ENCODE results near the gene CD164L2. TPM values are rescaled to one million over a fixed set of nuclear protein-coding genes. Genes with fewer than 3 reads are reported as not detected.

The CD164L2 gene
- total RNA-seq, 1 donor from 2014 or later = 0.41 TPM

GRCh38 chr1:27342778-27343638, 40.1 kb downstream of the CD164L2 start:
- no peaks in the 10 kb centered on the region for H3K9me3 Mint-ChIP-seq
- peaks cover 4% of the 10 kb centered on the region for H3K36me3 Mint-ChIP-seq
- H3K4me1 Mint-ChIP-seq (ENCODE audit: unreplicated experiment) = peaks cover 32% of the 10 kb centered on the region
- H3K27me3 Mint-ChIP-seq = no peaks in the 10 kb centered on the region
- H3K27ac Mint-ChIP-seq = peak overlapping the region; percentile 89
- no peak for DNase-seq (ENCODE audit: extremely low spot score, unreplicated experiment)
- TF ChIP-seq, protein P1, sequence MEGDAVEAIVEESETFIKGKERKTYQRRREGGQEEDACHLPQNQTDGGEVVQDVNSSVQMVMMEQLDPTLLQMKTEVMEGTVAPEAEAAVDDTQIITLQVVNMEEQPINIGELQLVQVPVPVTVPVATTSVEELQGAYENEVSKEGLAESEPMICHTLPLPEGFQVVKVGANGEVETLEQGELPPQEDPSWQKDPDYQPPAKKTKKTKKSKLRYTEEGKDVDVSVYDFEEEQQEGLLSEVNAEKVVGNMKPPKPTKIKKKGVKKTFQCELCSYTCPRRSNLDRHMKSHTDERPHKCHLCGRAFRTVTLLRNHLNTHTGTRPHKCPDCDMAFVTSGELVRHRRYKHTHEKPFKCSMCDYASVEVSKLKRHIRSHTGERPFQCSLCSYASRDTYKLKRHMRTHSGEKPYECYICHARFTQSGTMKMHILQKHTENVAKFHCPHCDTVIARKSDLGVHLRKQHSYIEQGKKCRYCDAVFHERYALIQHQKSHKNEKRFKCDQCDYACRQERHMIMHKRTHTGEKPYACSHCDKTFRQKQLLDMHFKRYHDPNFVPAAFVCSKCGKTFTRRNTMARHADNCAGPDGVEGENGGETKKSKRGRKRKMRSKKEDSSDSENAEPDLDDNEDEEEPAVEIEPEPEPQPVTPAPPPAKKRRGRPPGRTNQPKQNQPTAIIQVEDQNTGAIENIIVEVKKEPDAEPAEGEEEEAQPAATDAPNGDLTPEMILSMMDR (conservative IDR thresholded peaks at IDR 0.05) = no peak
- H3K4me3 Mint-ChIP-seq = peak overlapping the region; percentile 89

GRCh38 chr1:27342391-27342777, 40.7 kb downstream of the CD164L2 start:
- Mint-ChIP-seq H3K27me3 (no peaks in the 10 kb centered on the region), H3K4me1 (ENCODE audit: unreplicated experiment) (peaks cover 30% of the 10 kb centered on the region), H3K9me3 (no peaks in the 10 kb centered on the region), H3K36me3 (peaks cover 4% of the 10 kb centered on the region), H3K4me3 (peak overlapping the region; percentile 89), H3K27ac (peak overlapping the region; percentile 89)
- no peak for DNase-seq (ENCODE audit: extremely low spot score, unreplicated experiment)
- TF ChIP-seq, protein P1 (conservative IDR thresholded peaks at IDR 0.05) = no peak

- TF ChIP-seq, protein P1 (conservative IDR thresholded peaks at IDR 0.05) = no peak
- H3K4me3 Mint-ChIP-seq = peak within 1 kb of the TSS; percentile 89
- H3K27me3 Mint-ChIP-seq = no peaks in the 10 kb centered on the region
- no peaks in the 10 kb centered on the region for H3K9me3 Mint-ChIP-seq
- H3K36me3 Mint-ChIP-seq = peaks cover 2% of the 10 kb centered on the region
- H3K27ac Mint-ChIP-seq = peak within 1 kb of the TSS; percentile 89
- DNase-seq (ENCODE audit: extremely low spot score, unreplicated experiment) = no peak
- H3K4me1 Mint-ChIP-seq (ENCODE audit: unreplicated experiment) = peaks cover 30% of the 10 kb centered on the region
Measured at GRCh38 chr1:27341525-27342252, 41.4 kb downstream of the CD164L2 start, which contains the start of gene SYTL1. TSS of gene SYTL1 (plus strand) at chr1:27342022. CDS start at chr1:27345335, 3,313 bp downstream.

DNA sequence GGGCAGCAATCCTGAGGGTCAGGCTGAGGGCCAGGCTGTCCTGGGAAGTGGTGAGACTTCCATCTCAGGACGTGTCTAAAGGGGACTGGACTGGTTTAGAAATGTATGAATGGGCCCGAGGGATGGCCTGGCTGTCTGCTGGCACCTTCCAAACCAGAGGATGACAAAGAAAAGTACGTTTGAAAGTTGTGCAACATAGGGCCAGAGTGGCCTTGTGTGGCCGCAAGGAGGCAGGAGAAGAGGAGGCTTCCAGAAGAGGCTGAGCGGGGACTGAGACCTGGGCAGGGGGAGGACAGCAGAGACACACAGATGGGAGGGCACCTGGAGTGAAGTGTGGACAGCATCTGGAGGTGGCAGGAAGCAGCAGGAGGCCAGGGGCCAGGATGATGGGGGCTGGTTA, 43.9 kb downstream of the CD164L2 start:
- no peak for DNase-seq (ENCODE audit: extremely low spot score, unreplicated experiment)
- H3K27ac Mint-ChIP-seq = peak overlapping the region; percentile 56

GRCh38 chr1:27338751-27339150, 44.4 kb downstream of the CD164L2 start:
- no peaks in the 10 kb centered on the region for H3K27me3 Mint-ChIP-seq
- no peaks in the 10 kb centered on the region for H3K9me3 Mint-ChIP-seq
- peaks cover 29% of the 10 kb centered on the region for H3K4me1 Mint-ChIP-seq (ENCODE audit: unreplicated experiment)
- TF ChIP-seq, protein P1 (conservative IDR thresholded peaks at IDR 0.05) = no peak
- peak overlapping the region; percentile 30 for H3K4me3 Mint-ChIP-seq
- H3K27ac Mint-ChIP-seq = peak overlapping the region; percentile 56
- no peak for DNase-seq (ENCODE audit: extremely low spot score, unreplicated experiment)
- peaks cover 7% of the 10 kb centered on the region for H3K36me3 Mint-ChIP-seq

More for the DNA sequence above, 43.9 kb downstream of the CD164L2 start:
- no peaks in the 10 kb centered on the region for H3K27me3 Mint-ChIP-seq
- H3K4me3 Mint-ChIP-seq = peak overlapping the region; percentile 54
- TF ChIP-seq, protein P1 (conservative IDR thresholded peaks at IDR 0.05) = no peak
- no peaks in the 10 kb centered on the region for H3K9me3 Mint-ChIP-seq
- H3K4me1 Mint-ChIP-seq (ENCODE audit: unreplicated experiment) = peaks cover 30% of the 10 kb centered on the region
- H3K36me3 Mint-ChIP-seq = peaks cover 5% of the 10 kb centered on the region

Data from type B pancreatic cell (in vitro differentiated cells).